ENCODE results near the gene ZFP36L1. TPM values are rescaled to one million over a fixed set of nuclear protein-coding genes. Genes with fewer than 3 reads are reported as not detected.

Gene ZFP36L1
- total and polyA plus RNA-seq, 9 of the 15 experiments (the other 6 are each of a cell fraction or from before 2014, with no cell fraction given), result 1.3 to 26.6 (median 3.7) TPM

DNA sequence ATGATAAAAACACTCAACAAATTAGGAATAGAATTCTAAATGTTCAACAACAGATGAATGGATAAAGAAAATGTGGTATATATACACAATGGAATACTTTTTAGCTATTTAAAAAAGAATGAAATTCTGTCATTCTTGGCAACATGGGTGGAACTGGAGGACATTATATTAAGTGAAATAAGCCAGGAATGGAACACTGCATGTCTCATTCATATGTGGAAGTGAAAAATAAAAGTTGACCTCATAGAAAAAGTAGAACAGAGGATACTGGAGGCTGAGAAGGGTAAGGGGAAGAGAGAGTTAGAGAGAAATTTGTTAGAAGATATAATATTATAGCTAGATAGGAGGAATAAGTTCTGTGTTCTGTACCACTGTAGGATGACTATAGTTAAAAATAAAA, 35.8 kb upstream of the ZFP36L1 start (continued):
- TF ChIP-seq SRSF3 (IDR thresholded peaks at IDR 0.05; ENCODE audit: insufficient read depth, low read length) (no peak), DPF2 (IDR thresholded peaks at IDR 0.05) (no peak), ARID2 (IDR thresholded peaks at IDR 0.05) (no peak), NR2C1 (IDR thresholded peaks at IDR 0.05) (no peak), NR2C1 (tag; IDR thresholded peaks at IDR 0.05) (no peak)

DNA sequence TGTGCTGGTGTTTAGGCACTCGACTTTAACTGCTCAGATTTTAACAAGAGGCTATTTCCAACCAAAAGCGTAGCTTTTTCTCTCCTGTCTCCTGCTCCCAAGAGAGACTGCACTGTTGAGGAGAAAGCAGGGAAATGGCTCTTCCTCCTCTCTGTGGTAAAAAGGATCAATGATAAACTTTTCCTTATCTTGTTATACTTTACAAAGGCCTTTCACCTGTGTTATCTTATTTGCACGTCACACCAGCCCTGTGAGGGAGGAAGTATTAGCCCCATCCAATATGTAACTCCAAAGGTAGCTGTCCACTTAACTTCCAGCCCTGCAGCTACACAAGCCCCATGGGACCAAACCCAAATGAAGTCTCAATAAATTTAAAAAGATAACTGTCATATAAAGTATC, 32.9 kb upstream of the ZFP36L1 start:
- FAIRE-seq (no peak), DNase-seq (ENCODE audit: extremely low read depth in 1 of 4, low spot score in 3 of 4) (no peak), ATAC-seq (no peak)
- WGBS (ENCODE audit: insufficient coverage, low coverage, missing lambda C conversion rate), result 33% methylated on average over 3 of the region's 3 CpGs
- Histone ChIP-seq H3K4me2 (ENCODE audit: insufficient read depth, low read length) (no peak overlapping the region), H4K20me1 (replicated peaks; ENCODE audit: control insufficient read depth, insufficient read depth, low read length) (no peaks in the 10 kb centered on the region), H3K9me3 (replicated peaks; ENCODE audit: control insufficient read depth, insufficient read depth, low read depth, low read length) (no peaks in the 10 kb centered on the region), H3K4me3 (no peak overlapping the region), H3K79me2 (ENCODE audit: control insufficient read depth, insufficient read depth, low read length) (no peaks in the 10 kb centered on the region), H3K9ac (ENCODE audit: insufficient read depth in 1 of 2, low read depth in 2 of 2, low read length in 2 of 2) (no peak overlapping the region), H2AFZ (ENCODE audit: low read depth, low read length) (0 out of 2 replicates have a peak overlapping the region, but pooled peaks have one; percentile 2), H3K36me3 (ENCODE audit: control insufficient read depth, insufficient read depth, low read length) (no peaks in the 10 kb centered on the region), H3K27ac (ENCODE audit: extremely low read depth, low read depth, low read length) (no peak overlapping the region), H3K9me1 (ENCODE audit: control insufficient read depth, insufficient read depth, low read length) (no peaks in the 10 kb centered on the region), H3K27me3 (ENCODE audit: control insufficient read depth in 2 of 2, insufficient read depth in 2 of 2, low read length in 2 of 2) (no peaks in the 10 kb centered on the region), H3K4me1 (replicated peaks in 1 of 2; ENCODE audit: control insufficient read depth in 2 of 2, insufficient read depth in 2 of 2, low read length in 2 of 2) (peaks cover 4 to 8% of the 10 kb centered on the region in 2 experiments; a peak in 4 of 5 replicates)
- in situ Hi-C loops (cut with MboI) (loop anchor here (10.0 kb wide), 2 partner anchors 581 to 891 kb away; no protein-coding TSS in a partner anchor), intact Hi-C loops (cut with micrococcal nuclease) (no loop called here)
- ChIA-PET POLR2A (interaction anchor here (0.6 to 0.8 kb wide), 2 partner anchors 23 to 33 kb away, joined by 3 read pairs; partner anchors contain the start of gene ZFP36L1), CTCF (ENCODE audit: low intra/inter-chr PET ratio) (no interaction called here)
- no TSS peak for BruUV-seq (replicated peaks)
- TF ChIP-seq ZNF197 (CRISPR knock-in tag; IDR thresholded peaks at IDR 0.05; ENCODE audit: low read depth) (no peak), RFX7 (CRISPR knock-in tag; IDR thresholded peaks at IDR 0.05) (no peak), TBP (optimal IDR thresholded peaks at IDR 0.05; ENCODE audit: low read depth, low read length) (no peak), ZBTB8A (IDR thresholded peaks at IDR 0.05; ENCODE audit: partially characterized antibody) (no peak), BRCA1 (IDR thresholded peaks at IDR 0.05) (no peak), BRCA1 (CRISPR knock-in tag; IDR thresholded peaks at IDR 0.05) (no peak)
- TF ChIP-seq, protein P1, sequence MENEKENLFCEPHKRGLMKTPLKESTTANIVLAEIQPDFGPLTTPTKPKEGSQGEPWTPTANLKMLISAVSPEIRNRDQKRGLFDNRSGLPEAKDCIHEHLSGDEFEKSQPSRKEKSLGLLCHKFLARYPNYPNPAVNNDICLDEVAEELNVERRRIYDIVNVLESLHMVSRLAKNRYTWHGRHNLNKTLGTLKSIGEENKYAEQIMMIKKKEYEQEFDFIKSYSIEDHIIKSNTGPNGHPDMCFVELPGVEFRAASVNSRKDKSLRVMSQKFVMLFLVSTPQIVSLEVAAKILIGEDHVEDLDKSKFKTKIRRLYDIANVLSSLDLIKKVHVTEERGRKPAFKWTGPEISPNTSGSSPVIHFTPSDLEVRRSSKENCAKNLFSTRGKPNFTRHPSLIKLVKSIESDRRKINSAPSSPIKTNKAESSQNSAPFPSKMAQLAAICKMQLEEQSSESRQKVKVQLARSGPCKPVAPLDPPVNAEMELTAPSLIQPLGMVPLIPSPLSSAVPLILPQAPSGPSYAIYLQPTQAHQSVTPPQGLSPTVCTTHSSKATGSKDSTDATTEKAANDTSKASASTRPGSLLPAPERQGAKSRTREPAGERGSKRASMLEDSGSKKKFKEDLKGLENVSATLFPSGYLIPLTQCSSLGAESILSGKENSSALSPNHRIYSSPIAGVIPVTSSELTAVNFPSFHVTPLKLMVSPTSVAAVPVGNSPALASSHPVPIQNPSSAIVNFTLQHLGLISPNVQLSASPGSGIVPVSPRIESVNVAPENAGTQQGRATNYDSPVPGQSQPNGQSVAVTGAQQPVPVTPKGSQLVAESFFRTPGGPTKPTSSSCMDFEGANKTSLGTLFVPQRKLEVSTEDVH (IDR thresholded peaks at IDR 0.05; ENCODE audit: low read depth, partially characterized antibody), result no peak
- TF ChIP-seq, protein P2, sequence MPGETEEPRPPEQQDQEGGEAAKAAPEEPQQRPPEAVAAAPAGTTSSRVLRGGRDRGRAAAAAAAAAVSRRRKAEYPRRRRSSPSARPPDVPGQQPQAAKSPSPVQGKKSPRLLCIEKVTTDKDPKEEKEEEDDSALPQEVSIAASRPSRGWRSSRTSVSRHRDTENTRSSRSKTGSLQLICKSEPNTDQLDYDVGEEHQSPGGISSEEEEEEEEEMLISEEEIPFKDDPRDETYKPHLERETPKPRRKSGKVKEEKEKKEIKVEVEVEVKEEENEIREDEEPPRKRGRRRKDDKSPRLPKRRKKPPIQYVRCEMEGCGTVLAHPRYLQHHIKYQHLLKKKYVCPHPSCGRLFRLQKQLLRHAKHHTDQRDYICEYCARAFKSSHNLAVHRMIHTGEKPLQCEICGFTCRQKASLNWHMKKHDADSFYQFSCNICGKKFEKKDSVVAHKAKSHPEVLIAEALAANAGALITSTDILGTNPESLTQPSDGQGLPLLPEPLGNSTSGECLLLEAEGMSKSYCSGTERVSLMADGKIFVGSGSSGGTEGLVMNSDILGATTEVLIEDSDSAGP (CRISPR knock-in tag; IDR thresholded peaks at IDR 0.05), result no peak
- TF ChIP-seq, protein P3, sequence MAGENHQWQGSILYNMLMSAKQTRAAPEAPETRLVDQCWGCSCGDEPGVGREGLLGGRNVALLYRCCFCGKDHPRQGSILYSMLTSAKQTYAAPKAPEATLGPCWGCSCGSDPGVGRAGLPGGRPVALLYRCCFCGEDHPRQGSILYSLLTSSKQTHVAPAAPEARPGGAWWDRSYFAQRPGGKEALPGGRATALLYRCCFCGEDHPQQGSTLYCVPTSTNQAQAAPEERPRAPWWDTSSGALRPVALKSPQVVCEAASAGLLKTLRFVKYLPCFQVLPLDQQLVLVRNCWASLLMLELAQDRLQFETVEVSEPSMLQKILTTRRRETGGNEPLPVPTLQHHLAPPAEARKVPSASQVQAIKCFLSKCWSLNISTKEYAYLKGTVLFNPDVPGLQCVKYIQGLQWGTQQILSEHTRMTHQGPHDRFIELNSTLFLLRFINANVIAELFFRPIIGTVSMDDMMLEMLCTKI (IDR thresholded peaks at IDR 0.05; ENCODE audit: partially characterized antibody), result no peak
